Natural killer cell treated with Interleukin-12 subunit alpha and Interleukin-12 subunit beta and Interleukin-15 and Interleukin-18, amount 100 ng/mL, for 72 hours (primary cell): ENCODE data around the gene HIF3A. TPM values are rescaled to one million over a fixed set of nuclear protein-coding genes. Genes with fewer than 3 reads are reported as not detected.
A peak's percentile ranks its signal among the peaks of the same experiment; 100 is the strongest.
"Not testable (repeated sequence)": the region's sequence is repeated elsewhere in the genome, so short reads cannot be mapped to it uniquely, and the experiment has no call there.

Source experiments
- ATAC-seq, 2 donors: fragments of 150-1000 bp; cut with Tn5 transposase in 1 of 2; sonication (Bioruptor Pico), chemical (Tn5 transposase) in 1 of 2; 2 replicates each; pipeline ENCODE4 v1.10.0; 2021
- DNase-seq: peaks from one replicate; pipeline ENCODE4 v3.0.0; 2022; ENCODE audit warnings: low spot score
- H3K27ac Mint-ChIP-seq, 2 donors: 1 replicate in 1 of 2; 2 replicates in 1 of 2; pipeline ENCODE4 v1.8.0; 2022; ENCODE audit warnings: mixed read lengths in 2 of 2, mild to moderate bottlenecking in 1 of 2, moderate library complexity in 1 of 2
- H3K27me3 Mint-ChIP-seq, 2 donors: 1 replicate in 1 of 2; 2 replicates in 1 of 2; pipeline ENCODE4 v1.8.0; 2022; ENCODE audit warnings: mixed read lengths in 2 of 2
- H3K36me3 Mint-ChIP-seq: one replicate; pipeline ENCODE4 v1.8.0; 2022; ENCODE audit warnings: mixed read lengths
- H3K4me1 Mint-ChIP-seq, 2 donors: 1 replicate in 1 of 2; 2 replicates in 1 of 2; pipeline ENCODE4 v1.8.0; 2022; ENCODE audit warnings: low read depth in 2 of 2, mixed read lengths in 2 of 2, mild to moderate bottlenecking in 1 of 2
- H3K4me3 Mint-ChIP-seq: one replicate; pipeline ENCODE4 v1.8.0; 2022; ENCODE audit warnings: mixed read lengths
- H3K9me3 Mint-ChIP-seq: 2 replicates; pipeline ENCODE4 v1.8.0; 2022; ENCODE audit warnings: mixed read lengths
- total RNA-seq, 2 donors: library from RNA; stranded (reverse); gene quantifications; one replicate each; pipeline ENCODE4 v1.2.3, GENCODE V29; 2022

The HIF3A gene
- total RNA-seq, 2 donors from 2014 or later = not detected

DNA sequence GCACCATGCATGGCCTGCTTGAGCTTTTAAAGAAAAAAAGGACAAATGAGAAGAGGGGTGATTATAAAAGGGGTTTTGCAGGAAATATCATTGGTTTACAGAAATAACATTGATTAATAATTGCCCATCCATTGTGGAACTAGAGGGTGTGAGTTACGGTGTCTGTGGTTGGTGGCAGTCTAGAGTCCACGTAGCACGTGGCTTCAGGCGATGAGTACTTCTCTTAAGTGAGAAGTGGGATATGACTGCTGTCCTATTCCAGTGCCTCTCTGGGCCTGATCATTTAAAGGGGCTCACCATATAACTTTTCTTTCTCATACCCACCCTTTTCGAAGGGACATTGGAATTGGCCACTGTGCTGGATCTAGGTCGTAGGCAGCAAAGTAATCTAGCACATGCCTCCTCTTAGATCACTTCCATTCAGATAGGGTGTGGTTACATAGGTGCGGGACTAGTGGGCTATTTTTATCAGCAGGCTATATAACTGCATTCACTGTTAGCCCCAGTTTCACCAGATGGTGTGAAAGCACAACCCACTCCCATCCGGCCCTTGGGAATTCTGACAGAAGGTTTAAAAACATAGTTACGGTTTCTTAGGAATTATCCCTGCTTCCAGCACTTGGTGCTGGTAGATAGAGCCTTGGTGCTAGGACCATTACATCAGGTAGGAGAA, 69.9 kb downstream of the HIF3A start:
- Mint-ChIP-seq H3K9me3 (no peaks in the 10 kb centered on the region), H3K27me3 (no peaks in the 10 kb centered on the region), H3K4me1 (peaks cover 39 to 45% of the 10 kb centered on the region in 2 donors), H3K27ac (peak overlapping the region in 1 of 2 donors; percentile 41), H3K36me3 (peaks cover 4% of the 10 kb centered on the region), H3K4me3 (no peak overlapping the region)
- DNase-seq (no peak), ATAC-seq (peak in 1 of 2 donors; percentile 68)

- no peak for DNase-seq
- Mint-ChIP-seq H3K9me3 (no peaks in the 10 kb centered on the region), H3K36me3 (no peaks in the 10 kb centered on the region), H3K4me1 (peaks cover 36 to 44% of the 10 kb centered on the region in 2 donors), H3K27ac (peak overlapping the region in 1 of 2 donors; percentile 41), H3K27me3 (no peaks in the 10 kb centered on the region), H3K4me3 (no peak overlapping the region)
- no peak for ATAC-seq
These were observed 70.6 kb downstream of the HIF3A start for GRCh38 chr19:46367426-46367825.

DNA sequence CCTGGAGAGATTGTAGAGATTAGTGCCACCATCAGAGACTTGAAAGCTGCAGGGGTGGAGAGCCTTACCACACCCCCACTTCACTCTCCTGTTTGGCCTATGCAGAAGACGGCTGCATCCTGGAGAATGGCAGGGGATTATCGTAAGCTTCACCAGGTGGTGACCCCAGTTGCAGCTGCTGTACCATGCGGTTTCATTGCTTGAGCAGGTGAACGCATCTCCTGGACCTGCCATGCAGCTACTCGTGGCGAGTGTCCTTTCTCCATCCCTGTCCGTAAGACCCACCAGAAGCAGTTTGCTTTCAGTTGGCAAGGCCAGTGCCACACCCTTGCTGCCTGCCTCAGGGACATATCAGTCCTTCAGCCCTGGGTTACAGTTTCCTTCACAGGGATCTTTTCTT, 71.3 kb downstream of the HIF3A start:
- peaks cover 36 to 44% of the 10 kb centered on the region in 2 donors for H3K4me1 Mint-ChIP-seq
- H3K36me3 Mint-ChIP-seq = no peaks in the 10 kb centered on the region
- no peak overlapping the region for H3K4me3 Mint-ChIP-seq
- H3K27me3 Mint-ChIP-seq = no peaks in the 10 kb centered on the region
- no peak overlapping the region for H3K27ac Mint-ChIP-seq
- ATAC-seq (no peak), DNase-seq (no peak)
- H3K9me3 Mint-ChIP-seq = no peaks in the 10 kb centered on the region

DNA sequence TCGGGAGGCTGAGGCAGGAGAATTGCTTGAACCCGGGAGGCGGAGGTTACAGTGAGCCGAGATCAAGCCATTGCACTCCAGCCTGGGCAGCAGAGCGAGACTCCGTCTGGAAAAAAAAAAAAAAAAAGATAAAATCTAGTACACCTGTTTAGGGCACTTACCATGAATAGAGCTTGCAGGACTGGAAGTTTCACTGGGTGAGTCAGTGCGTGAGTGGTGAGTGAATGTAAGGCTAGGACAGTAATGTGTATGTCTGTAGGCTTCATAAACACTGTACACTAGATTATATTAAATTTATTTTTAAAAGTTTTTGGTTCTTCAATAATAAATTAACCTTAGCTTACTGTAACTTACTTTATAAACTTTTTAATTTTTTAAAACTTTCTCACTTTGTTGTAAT, 73.0 kb downstream of the HIF3A start:
- peaks cover 30 to 39% of the 10 kb centered on the region in 2 donors for H3K4me1 Mint-ChIP-seq
- no peak for DNase-seq

GRCh38 chr19:46371371-46371901, 74.6 kb downstream of the HIF3A start:
- peak overlapping the region in 1 of 2 donors; percentile 93 for H3K27ac Mint-ChIP-seq
- DNase-seq (no peak), ATAC-seq (peak; percentile 41 to 79)
- H3K4me3 Mint-ChIP-seq = no peak overlapping the region
- no peaks in the 10 kb centered on the region for H3K9me3 Mint-ChIP-seq
- no peaks in the 10 kb centered on the region for H3K27me3 Mint-ChIP-seq
- H3K4me1 Mint-ChIP-seq = peaks cover 21 to 31% of the 10 kb centered on the region in 2 donors
- no peaks in the 10 kb centered on the region for H3K36me3 Mint-ChIP-seq

More for the DNA sequence above, 73.0 kb downstream of the HIF3A start:
- Mint-ChIP-seq H3K9me3 (no peaks in the 10 kb centered on the region), H3K27ac (no peak overlapping the region), H3K4me3 (no peak overlapping the region), H3K27me3 (no peaks in the 10 kb centered on the region), H3K36me3 (no peaks in the 10 kb centered on the region)
- no peak for ATAC-seq

- ATAC-seq (no peak), DNase-seq (no peak)
- Mint-ChIP-seq H3K9me3 (no peaks in the 10 kb centered on the region), H3K4me1 (peaks cover 14 to 25% of the 10 kb centered on the region in 2 donors), H3K27me3 (no peaks in the 10 kb centered on the region), H3K4me3 (no peak overlapping the region), H3K36me3 (peaks cover 5% of the 10 kb centered on the region), H3K27ac (no peak overlapping the region)
These were observed 76.2 kb downstream of the HIF3A start for GRCh38 chr19:46372901-46373490.

DNA sequence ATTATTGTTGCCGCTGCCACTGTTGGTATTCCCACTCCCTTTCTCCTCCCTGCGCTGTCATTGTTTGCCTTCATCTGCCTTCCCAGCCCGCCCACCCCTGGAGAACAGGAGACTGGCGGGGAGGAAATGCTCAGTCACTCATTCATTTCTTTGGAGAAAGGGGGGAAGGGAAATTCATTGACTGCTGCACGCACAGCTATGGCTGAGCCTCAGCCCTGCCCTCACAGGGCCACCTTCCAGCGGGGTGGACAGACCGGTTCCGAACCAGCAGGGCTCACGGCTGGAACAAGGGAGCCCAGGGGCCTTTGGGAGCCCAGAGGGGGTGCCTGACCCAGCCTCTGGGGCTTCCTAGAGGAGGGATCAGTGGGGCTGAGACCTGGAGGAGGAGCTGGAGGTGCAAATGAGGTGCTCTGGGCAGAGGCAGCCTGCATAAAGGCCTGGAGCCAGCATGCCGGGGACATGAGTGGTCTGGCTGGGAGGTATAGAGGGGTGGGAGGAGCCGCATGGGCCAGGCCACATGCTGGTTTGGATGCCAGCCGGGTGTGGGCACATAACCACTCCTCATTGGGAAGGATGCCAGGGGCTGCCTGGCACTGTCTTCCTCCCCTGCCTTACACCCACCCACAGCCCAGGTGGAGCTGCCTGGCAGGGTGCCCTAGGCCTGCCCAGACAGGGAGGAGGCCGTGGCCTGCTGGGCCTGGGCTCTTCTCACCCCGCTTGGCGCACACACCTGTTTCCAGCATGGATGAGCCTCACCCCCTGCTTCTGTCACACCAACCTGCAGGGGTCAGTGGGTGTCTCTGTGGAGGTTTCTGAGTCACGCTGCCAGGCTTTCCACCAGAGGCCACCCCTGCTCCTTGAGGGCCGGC, 76.9 kb downstream of the HIF3A start:
- H3K9me3 Mint-ChIP-seq = no peaks in the 10 kb centered on the region
- DNase-seq (no peak), ATAC-seq (no peak)
- H3K27me3 Mint-ChIP-seq = no peaks in the 10 kb centered on the region
- H3K36me3 Mint-ChIP-seq = peaks cover 8% of the 10 kb centered on the region
- no peak overlapping the region for H3K27ac Mint-ChIP-seq
- no peak overlapping the region for H3K4me3 Mint-ChIP-seq
- peaks cover 14 to 23% of the 10 kb centered on the region in 2 donors for H3K4me1 Mint-ChIP-seq

GRCh38 chr19:46374536-46375475, 78.0 kb downstream of the HIF3A start:
- H3K9me3 Mint-ChIP-seq = no peaks in the 10 kb centered on the region
- DNase-seq (no peak), ATAC-seq (no peak)
- no peaks in the 10 kb centered on the region for H3K27me3 Mint-ChIP-seq
- peaks cover 14% of the 10 kb centered on the region for H3K36me3 Mint-ChIP-seq
- peaks cover 14 to 19% of the 10 kb centered on the region in 2 donors for H3K4me1 Mint-ChIP-seq
- H3K4me3 Mint-ChIP-seq = no peak overlapping the region
- H3K27ac Mint-ChIP-seq = no peak overlapping the region

DNA sequence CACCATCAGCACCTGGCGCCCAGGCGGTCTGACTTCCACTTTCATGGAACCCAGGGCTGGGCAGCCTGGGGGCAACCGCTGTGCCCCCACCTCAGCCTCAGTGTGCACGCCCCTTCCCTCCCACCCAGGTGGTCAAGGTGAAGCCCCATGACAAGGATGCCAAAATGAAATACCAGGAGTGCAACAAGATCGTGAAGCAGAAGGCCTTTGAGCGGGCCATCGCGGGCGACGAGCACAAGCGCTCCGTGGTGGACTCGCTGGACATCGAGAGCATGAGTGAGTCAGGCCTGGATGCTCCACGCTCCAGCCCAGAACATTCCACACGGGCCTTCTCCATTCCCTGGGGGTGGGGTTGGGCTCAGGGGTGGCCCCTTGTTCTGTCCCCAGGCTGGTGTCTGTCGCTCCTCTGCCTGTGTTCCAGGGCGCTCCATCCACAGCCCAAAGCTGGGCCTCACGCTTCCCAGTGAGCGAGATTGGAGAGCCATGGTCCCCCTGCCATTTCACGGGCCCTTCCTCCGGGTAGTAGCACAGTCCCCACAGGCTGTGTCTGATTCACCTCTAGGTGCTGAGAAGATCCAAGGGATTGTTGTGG, 78.7 kb downstream of the HIF3A start:
- H3K4me3 Mint-ChIP-seq, H3K27ac Mint-ChIP-seq, H3K27me3 Mint-ChIP-seq, H3K9me3 Mint-ChIP-seq, DNase-seq, ATAC-seq: not testable (repeated sequence)
- peaks cover 14 to 18% of the 10 kb centered on the region in 2 donors for H3K4me1 Mint-ChIP-seq
- H3K36me3 Mint-ChIP-seq = peaks cover 18% of the 10 kb centered on the region

- Mint-ChIP-seq H3K4me1 (peaks cover 5 to 10% of the 10 kb centered on the region in 2 donors), H3K9me3 (no peaks in the 10 kb centered on the region), H3K27me3 (no peaks in the 10 kb centered on the region), H3K36me3 (peaks cover 25% of the 10 kb centered on the region), H3K27ac (no peak overlapping the region), H3K4me3 (no peak overlapping the region)
- no peak for ATAC-seq
- DNase-seq = no peak
These were observed 79.7 kb downstream of the HIF3A start for GRCh38 chr19:46376241-46377153.

DNA sequence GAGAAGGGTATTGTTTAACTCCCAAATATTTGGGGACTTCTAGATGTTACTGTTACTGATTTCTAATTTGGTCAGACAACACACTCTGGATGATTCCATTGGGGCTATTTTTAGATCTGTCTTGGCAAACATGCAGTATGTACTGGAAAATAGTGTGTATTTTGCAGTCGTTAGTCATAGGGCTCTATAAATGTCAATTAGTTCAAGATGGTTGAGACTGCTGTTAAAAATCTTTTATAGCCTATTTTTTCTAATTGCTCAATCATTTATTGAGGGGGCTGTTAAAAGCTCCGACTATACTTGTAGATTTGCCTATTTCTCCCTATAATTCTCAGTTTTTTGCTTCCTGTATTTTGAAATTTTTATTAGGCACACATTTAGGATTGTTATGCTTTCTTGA, 81.4 kb downstream of the HIF3A start:
- peaks cover 34% of the 10 kb centered on the region for H3K36me3 Mint-ChIP-seq
- no peak overlapping the region for H3K27ac Mint-ChIP-seq
- H3K4me3 Mint-ChIP-seq = no peak overlapping the region
- no peaks in the 10 kb centered on the region for H3K27me3 Mint-ChIP-seq
- DNase-seq = no peak
- peaks cover 0 to 7% of the 10 kb centered on the region in 2 donors for H3K4me1 Mint-ChIP-seq
- no peak for ATAC-seq
- no peaks in the 10 kb centered on the region for H3K9me3 Mint-ChIP-seq

- Mint-ChIP-seq H3K27ac (no peak overlapping the region), H3K36me3 (peaks cover 34% of the 10 kb centered on the region)
- ATAC-seq = no peak
These were observed 83.8 kb downstream of the HIF3A start for GRCh38 chr19:46380690-46381089.

More at GRCh38 chr19:46380690-46381089, 83.8 kb downstream of the HIF3A start:
- Mint-ChIP-seq H3K9me3 (no peaks in the 10 kb centered on the region), H3K27me3 (no peaks in the 10 kb centered on the region), H3K4me3 (no peak overlapping the region), H3K4me1 (peaks cover 0 to 7% of the 10 kb centered on the region in 2 donors)
- DNase-seq = no peak
